HG02885 (cell line): Measurements from ENCODE around the gene RPL21.
"Not testable (repeated sequence)": the region's sequence is repeated elsewhere in the genome, so short reads cannot be mapped to it uniquely, and the experiment has no call there.

ENCODE experiments used
- ATAC-seq: cut with Tn5 transposase; IDR thresholded peaks from one replicate; pipeline ENCODE4 v1.9.1; 2021; ENCODE audit warnings: mild to moderate bottlenecking; ENCODE audit not compliant: unreplicated experiment, poor library complexity

RPL21 gene

DNA sequence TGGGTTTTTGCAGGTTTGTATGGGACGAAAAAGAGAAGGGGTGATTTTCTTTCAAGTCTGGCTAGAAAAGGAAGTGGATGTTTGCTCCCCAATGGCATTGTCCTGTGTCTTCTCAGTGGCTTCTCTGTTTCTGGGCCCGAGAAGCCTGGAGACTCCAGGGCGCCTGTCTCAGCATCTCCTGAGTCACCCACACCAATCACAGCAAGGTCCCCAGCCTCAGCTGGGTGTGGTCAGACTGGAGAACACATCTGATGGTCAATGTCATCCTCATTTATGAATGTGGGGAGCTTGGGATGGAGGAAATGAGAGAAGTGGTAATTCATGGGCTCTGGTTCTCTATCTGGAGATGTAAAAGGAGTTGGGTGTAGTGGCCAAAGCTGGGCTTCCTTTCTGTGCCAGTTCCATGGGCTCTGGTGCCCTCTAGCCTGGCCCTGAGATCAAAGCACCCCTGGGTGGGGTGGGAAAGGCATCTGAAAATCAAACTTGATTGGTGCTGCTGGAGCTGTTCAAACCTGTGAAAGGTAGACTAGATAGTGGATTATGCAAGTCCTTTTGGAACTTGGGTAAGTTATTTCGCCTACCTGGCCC, 32.6 kb downstream of the RPL21 start:
- no peak for ATAC-seq

DNA sequence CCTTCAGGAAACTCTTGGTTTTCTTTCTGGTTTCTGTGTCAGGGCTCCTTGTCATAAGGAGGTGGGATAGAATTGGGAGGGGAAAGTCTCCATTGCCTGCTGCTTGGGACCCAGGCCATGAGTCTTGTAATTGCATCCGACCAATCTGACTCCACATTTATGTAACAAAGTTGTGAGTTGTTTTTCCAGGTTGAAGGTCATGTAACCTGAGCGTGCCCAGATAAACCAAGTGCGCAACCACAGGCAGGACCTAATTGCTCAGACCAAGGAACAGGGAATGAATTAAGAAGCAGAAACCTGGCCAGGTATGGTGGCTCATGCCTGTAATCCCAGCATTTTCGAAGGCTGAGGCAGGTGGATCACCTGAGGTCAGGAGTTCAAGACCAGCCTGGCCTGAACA, 37.0 kb downstream of the RPL21 start:
- no peak for ATAC-seq

DNA sequence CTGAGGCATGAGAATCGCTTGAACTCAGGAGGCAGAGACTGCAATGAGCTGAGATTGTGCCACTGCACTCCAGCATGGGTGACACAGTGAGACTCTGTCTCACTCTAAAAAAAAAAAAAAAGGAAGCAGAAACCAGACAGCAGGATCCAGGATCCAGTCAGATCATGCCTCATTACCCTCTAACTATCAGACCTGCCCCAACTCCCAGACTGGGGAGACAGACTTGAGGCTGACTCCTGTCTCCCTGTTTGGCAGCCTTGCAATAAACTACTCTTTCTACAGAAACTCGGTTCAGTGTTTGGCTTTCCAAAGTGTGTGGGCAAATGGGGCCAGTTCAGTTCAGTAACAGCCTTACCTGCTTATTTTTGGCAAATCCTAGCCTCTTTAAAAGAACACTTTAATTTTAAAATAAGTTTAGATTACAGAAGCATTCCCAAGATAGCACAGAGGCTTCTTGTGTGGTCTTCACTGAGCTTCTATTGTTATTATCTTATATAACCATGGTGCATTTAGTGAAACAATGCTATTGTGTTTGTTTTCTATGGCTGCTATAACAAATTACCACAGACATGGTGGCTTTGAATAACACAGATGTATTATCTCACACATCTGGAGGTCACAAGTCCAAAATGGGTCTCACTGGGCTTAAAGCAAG, 37.8 kb downstream of the RPL21 start:
- ATAC-seq: no peak

DNA sequence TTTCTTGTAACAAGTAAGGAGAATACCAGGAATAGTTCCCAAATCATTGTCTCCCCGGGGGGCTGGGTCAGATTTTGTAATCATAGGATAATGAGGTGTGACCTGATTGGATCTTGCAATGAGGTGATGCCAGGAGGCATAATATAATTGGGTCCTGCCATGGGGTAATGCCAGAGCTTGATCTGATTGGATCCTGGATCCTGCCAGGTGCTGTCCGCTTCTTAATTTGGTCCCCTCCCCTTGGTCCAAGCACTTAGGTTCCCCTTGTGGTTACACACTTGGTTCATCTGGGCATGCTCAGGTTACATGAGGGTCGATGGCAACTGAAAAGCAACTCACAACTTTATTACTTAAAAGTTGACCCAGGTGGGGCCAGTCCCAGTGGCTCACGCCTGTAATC, 39.4 kb downstream of the RPL21 start:
- no peak for ATAC-seq

DNA sequence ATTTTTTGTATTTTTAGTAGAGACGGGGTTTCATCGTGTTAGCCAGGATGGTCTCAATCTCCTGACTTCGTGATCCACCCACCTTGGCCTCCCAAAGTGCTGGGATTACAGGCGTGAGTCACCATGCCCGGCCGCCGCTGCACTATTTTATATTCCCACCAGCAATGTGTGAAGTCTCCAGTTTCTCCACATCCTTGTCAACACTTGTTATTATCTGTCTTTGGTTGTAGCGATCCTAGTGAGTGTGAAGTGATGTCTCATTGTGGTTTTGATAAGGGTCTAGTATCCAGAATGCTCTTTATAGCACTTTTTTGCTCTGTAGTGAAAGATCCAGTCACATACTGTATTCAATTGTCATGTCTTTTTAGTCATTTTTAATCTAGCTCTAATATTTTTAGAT, 40.6 kb downstream of the RPL21 start:
- not testable (repeated sequence) for ATAC-seq

DNA sequence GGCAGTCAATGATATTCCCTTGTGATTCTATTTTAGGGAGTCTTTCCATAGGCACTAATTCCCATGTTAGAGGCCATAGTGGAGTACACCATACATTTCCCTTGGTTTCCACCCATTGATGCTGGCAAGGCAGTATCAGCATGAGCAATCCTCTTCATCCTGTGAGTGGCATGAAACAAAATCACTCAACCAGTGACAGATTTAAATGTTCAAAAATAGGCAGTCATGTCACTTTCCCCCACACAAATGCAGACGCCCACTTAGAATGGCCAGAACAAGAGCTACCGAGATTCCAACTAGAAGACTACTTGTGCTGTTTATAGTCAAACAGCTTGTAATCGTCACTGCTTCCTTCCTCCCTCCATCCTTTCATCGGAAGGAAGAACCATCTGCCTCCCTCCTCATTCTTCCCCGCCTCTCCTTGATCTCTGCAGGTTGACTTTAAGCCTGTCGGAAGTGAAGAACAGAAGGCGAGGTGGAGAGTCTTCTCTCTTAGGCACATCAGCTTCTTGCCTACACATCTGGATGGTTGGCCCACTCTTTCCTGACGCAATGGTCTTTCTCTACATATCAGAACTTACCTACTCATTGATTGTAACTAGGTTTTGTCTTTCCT, 41.8 kb downstream of the RPL21 start:
- ATAC-seq: peak; percentile 38

DNA sequence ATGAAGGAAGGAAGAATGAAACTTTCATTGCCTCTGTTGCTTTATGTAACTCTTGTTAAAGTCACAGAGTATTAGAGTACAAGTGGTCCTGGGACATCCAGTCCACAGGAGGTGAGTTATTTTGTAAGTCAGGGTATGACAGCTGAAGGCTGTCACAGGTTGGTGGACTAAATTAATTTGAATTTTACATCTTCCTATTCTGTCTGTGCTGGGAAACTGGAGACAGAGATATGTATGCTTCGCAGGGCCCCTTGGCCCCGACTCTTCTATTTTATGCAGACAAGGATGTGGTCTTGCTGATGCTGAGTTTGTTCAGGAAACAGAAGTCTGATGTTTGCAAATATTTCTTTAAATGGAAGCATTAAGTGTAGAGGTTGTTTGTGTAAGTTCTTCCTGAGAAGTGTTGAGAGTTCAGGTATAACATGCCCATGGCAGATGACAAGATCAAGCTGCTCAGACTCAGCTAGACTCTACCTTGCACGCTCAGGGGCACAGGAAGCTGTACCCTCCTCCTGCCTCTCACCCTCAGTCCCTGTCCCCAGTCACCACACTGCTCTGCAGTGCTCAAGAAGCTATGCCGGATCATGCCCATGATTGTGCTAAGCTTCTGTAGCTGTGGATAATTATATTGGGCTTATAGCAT, 42.6 kb downstream of the RPL21 start:
- no peak for ATAC-seq

DNA sequence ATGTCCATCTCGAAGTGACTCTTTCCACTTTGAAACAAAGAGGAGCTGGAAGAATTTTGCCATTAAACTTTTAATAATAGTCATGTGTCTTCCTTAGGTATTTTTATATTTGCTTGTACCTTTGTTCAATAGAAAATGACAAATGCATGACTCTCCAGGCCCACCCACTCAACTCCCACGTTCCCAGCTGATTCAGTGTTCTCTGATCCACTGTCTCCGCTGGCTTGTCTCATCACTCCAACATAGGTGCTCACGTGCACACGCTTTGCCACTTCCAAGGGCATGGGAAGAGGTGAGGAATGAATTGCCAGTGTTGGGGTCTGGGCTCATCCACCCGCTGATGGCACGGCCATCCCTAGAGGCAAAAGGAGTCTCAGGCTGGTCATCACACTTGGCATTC, 43.7 kb downstream of the RPL21 start:
- ATAC-seq: no peak

DNA sequence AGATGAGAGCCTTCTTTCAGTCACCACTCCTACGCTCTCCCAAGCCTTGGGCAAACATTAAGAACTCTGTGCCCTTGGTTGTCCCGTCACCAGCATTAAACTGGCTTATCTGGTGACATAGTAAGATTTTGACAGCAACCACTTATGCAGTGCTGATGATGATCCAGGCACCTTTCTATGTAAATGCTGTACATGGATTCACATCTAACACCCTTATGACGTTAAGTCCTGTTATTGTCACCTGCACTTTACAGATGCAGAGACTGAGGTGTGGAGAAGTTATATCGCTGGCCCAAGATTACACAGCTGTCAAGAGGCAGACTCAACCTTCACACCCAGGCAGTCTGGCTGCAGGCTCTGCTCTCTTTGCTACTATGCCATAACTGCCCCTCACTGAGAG, 44.3 kb downstream of the RPL21 start:
- no peak for ATAC-seq

DNA sequence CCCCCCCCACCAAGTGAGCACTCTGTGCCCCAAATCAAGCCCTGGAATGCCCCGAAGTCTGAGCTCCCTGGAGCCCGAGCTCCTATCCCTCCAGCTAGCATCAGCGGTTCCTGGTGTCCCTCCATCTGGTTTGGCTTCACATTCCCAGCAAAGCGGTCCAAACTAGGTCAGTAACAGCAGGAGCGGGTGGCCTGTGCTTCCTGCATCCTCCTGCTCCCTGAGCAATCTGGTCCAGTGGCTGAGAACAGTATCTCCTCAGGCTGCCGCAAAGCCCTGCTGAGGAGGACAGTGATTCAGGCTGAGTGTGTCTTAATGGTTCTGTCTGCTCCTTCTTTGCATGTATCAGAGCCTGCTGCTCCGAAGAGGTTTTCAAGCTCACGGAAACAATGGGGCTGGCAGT, 45.1 kb downstream of the RPL21 start:
- ATAC-seq: no peak

DNA sequence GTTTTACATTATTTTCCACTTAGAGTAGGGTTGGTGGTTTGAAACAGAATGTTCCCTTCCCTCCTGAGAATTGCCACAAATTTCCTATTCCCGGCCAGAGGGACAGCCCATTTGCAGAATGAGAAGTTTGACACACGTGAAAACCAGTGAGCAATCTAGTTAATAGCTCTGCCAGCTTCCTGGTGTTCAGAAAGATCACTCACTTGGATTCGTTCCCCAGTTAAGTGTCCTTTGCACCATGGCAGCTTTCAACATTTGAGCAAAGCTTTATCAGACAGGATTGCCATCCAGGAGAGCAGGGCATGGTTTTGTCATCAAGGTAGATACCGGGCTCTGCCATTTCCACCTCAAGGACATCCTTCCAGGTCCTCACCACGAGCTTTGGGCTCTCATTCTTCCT, 47.5 kb downstream of the RPL21 start:
- ATAC-seq: no peak

DNA sequence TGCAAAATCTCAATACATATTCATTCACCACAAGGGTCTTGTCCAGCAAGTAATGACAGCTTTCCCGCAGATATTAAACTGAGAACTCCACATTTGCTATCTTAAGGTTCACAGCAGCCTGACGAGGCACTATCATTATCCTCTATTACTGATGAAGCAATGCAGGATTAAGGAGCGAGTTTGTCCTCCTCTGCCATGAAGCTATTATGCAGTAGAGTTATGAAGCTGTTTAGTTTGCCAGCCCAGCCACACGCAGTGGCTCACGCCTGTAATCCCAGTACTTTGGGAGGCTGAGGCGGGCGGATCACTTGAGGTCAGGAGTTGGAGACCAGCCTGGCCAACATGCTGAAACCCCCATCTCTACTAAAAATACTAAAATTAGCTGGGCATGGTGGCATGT, 49.0 kb downstream of the RPL21 start:
- not testable (repeated sequence) for ATAC-seq

DNA sequence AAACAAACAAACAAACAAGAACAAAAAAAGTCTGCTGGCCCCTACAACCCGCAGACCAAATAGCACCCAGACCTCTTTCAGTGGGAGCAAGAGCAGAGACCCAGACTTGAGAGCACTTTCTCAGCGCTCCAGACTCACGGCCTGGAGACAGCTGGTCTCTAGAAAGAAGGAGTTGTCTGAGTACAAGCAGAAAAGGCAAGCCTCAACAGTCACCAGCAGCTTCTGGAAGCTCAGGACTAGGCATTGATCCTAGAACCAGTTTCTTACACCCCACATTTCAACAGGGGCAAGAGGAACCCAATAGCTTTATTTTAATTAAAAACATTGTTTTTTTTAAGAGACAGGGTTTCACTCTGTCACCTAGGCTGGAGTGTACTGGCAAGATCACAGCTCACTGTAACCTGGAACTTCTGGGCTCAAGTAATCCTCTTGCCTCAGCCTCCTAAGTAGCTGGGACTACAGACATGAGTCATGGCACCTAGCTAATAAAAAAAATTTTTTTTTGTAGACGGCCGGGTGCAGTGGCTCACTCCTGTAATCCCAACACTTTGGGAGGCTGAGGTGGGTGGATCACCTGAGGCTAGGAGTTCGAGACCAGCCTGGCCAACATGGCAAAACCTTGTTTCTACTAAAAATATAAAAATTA, 49.7 kb downstream of the RPL21 start:
- ATAC-seq: no peak

DNA sequence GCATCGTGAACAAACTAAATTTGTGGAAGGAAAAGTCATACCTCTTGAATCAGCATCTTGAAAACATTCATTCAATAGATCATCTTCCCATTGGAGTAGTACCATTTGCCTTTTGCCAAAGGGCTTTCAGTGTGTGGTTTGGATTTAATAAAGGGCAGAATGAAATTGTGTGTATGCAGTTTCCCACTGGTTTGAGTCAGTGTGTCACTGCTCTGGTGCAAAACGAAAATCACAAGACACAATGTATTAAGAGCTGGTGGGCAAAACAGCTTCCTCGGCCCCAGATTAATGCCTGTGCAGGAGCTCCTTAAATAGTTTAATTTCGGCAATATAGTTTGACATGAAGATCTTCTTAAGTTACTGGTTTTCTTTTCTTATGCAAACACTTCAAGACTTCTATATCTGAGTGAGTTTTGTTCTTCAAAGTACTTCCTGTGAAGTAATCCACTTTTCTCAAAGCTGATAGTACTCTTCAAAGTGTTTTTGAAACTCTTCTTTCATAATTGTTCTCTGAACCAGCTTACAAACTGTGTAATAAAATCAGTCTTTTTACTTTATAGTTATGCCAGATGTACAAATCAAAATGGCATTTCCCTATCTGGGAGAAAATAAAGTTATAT, 51.4 kb downstream of the RPL21 start:
- ATAC-seq: no peak

DNA sequence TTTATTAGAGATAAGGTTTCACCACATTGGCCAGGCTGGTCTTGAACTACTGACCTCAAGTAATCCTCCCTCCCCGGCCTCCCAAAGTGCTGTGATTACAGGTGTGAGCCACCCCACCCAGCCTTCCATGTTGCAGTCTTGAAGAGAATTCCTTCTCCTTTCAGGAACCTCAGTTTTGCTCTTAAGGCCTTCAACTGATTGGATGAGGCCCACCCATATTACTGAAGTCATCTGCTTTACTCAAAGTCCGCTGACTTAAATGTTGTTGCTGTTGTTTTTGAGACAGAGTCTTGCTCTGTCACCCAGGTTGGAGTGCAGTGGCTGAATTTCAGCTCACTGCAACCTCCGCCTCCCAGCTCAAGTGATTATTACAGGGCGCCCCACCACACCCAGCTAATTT, 52.7 kb downstream of the RPL21 start:
- no peak for ATAC-seq

DNA sequence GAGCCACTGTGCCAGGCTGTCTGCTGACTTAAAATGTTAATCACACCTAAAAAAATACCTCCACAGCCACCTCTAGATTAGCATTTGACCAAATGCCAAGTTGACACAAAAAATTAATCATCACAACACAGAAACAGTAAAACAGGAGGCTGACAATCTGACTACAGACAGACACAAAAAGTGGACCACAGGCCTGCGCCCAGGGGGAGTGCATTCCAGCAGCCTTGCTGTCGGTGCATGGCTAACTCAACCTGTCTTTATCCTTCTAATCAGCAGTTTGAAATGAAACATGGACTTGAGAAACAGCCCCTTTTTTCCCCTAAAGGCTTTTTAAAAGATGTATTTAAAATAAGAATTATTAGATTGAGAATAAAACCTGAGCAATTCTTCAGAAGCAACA, 53.3 kb downstream of the RPL21 start:
- ATAC-seq: no peak
